Measurements from ENCODE around the gene KCND2. TPM values are rescaled to one million over a fixed set of nuclear protein-coding genes. Genes with fewer than 3 reads are reported as not detected.
A peak's percentile ranks its signal among the peaks of the same experiment; 100 is the strongest.

Gene KCND2
- total and polyA plus RNA-seq, 2 donors from 2014 or later, result 0.19 TPM; not detected in 1

DNA sequence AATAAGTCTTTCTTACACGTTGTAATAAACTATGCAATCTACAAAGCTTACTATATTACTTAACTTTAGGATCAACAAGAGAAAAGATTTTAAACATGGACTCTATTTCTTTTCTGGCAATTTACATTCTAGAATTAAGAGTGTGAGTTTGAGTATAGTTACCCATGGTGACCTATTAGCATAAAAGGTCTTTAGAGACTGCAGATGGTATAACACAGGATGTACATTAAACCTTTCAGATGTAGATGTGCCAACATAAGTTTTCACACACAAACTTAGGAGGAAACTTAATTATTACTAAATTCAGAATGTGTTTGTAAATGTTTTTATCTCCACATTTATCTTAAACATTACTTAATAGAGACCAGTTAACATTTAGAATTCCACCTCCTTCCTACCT, 54.1 kb downstream of the KCND2 start:
- no peak for DNase-seq
- H3K4me3 ChIP-seq (ENCODE audit: low read length in 3 of 3), result no peak overlapping the region
- H3K9me3 ChIP-seq (ENCODE audit: control insufficient read depth in 2 of 3, insufficient read depth in 1 of 3, low read length in 3 of 3), result no peaks in the 10 kb centered on the region
- no peak for FAIRE-seq
- TF ChIP-seq, protein P1, sequence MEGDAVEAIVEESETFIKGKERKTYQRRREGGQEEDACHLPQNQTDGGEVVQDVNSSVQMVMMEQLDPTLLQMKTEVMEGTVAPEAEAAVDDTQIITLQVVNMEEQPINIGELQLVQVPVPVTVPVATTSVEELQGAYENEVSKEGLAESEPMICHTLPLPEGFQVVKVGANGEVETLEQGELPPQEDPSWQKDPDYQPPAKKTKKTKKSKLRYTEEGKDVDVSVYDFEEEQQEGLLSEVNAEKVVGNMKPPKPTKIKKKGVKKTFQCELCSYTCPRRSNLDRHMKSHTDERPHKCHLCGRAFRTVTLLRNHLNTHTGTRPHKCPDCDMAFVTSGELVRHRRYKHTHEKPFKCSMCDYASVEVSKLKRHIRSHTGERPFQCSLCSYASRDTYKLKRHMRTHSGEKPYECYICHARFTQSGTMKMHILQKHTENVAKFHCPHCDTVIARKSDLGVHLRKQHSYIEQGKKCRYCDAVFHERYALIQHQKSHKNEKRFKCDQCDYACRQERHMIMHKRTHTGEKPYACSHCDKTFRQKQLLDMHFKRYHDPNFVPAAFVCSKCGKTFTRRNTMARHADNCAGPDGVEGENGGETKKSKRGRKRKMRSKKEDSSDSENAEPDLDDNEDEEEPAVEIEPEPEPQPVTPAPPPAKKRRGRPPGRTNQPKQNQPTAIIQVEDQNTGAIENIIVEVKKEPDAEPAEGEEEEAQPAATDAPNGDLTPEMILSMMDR (IDR thresholded peaks at IDR 0.05; ENCODE audit: borderline replicate concordance, extremely low read depth, insufficient read depth), result no peak
- H3K9ac ChIP-seq (ENCODE audit: low read length in 3 of 3), result no peak overlapping the region
- intact Hi-C loops (cut with DNase I), result no loop called here
- H3K27me3 ChIP-seq (ENCODE audit: control insufficient read depth, insufficient read depth, low read length), result no peaks in the 10 kb centered on the region
- no peak overlapping the region for H3K27ac ChIP-seq (ENCODE audit: low read depth in 2 of 2, low read length in 2 of 2)
- H3K4me1 ChIP-seq (ENCODE audit: control insufficient read depth in 2 of 3, insufficient read depth in 2 of 3, low read depth in 1 of 3, low read length in 3 of 3), result no peaks in the 10 kb centered on the region
- H3K36me3 ChIP-seq (ENCODE audit: control insufficient read depth in 2 of 3, insufficient read depth in 3 of 3, low read length in 3 of 3), result no peaks in the 10 kb centered on the region

DNA sequence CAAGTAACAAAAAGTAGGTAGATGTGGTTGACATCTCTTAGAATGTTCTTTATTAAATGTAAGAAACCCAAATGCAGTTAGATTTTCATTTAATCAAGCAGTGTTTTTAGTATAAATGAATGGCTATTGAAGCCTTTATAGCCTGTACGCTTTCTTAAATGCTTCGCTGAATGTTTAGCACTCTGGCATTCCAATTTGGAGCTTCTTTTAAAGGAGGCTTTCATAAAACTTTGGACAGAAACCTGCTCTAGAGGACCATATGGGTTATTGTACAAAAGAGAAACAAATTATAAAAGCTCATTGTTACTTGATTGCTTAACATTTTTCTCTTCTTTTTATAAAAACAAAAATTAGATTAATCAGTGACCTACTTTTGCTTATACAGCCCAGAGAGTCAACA, 59.5 kb downstream of the KCND2 start:
- TF ChIP-seq, protein P1 (IDR thresholded peaks at IDR 0.05; ENCODE audit: borderline replicate concordance, extremely low read depth, insufficient read depth), result no peak
- Histone ChIP-seq H3K36me3 (ENCODE audit: control insufficient read depth in 2 of 3, insufficient read depth in 3 of 3, low read length in 3 of 3) (no peaks in the 10 kb centered on the region), H3K27ac (ENCODE audit: low read depth in 2 of 2, low read length in 2 of 2) (no peak overlapping the region), H3K4me3 (ENCODE audit: low read length in 3 of 3) (no peak overlapping the region), H3K27me3 (ENCODE audit: control insufficient read depth, insufficient read depth, low read length) (no peaks in the 10 kb centered on the region), H3K9ac (ENCODE audit: low read length in 3 of 3) (no peak overlapping the region), H3K9me3 (ENCODE audit: control insufficient read depth in 2 of 3, insufficient read depth in 1 of 3, low read length in 3 of 3) (no peaks in the 10 kb centered on the region), H3K4me1 (ENCODE audit: control insufficient read depth in 2 of 3, insufficient read depth in 2 of 3, low read depth in 1 of 3, low read length in 3 of 3) (no peaks in the 10 kb centered on the region)
- intact Hi-C loops (cut with DNase I), result no loop called here
- DNase-seq, result no peak
- FAIRE-seq, result no peak

DNA sequence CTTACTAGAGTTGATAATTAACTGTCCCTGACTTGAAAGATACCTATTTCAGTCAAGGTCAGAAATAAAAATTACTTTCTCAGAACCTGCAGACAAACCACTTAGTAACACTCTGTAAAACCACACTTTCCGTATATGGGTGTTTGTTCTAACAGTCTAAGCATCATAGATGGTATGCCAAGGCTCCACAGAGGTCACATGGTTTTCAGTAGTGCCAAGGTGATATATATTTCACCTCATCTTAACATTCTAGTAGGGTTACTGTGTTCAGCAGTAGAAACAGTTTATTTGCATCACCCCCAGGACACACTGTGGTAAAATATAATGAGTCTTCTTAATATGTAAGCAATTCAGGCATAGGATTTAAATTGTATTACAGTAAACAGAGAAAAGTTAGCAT, 61.5 kb downstream of the KCND2 start:
- Histone ChIP-seq H3K27me3 (ENCODE audit: control insufficient read depth, insufficient read depth, low read length) (no peaks in the 10 kb centered on the region), H3K36me3 (ENCODE audit: control insufficient read depth in 2 of 3, insufficient read depth in 3 of 3, low read length in 3 of 3) (no peaks in the 10 kb centered on the region), H3K9ac (ENCODE audit: low read length in 3 of 3) (no peak overlapping the region), H3K4me3 (ENCODE audit: low read length in 3 of 3) (no peak overlapping the region), H3K9me3 (ENCODE audit: control insufficient read depth in 2 of 3, insufficient read depth in 1 of 3, low read length in 3 of 3) (no peaks in the 10 kb centered on the region), H3K4me1 (ENCODE audit: control insufficient read depth in 2 of 3, insufficient read depth in 2 of 3, low read depth in 1 of 3, low read length in 3 of 3) (no peaks in the 10 kb centered on the region), H3K27ac (ENCODE audit: low read depth in 2 of 2, low read length in 2 of 2) (no peak overlapping the region)
- DNase-seq (no peak), FAIRE-seq (no peak)
- TF ChIP-seq, protein P1 (IDR thresholded peaks at IDR 0.05; ENCODE audit: borderline replicate concordance, extremely low read depth, insufficient read depth), result no peak
- intact Hi-C loops (cut with DNase I), result no loop called here

DNA sequence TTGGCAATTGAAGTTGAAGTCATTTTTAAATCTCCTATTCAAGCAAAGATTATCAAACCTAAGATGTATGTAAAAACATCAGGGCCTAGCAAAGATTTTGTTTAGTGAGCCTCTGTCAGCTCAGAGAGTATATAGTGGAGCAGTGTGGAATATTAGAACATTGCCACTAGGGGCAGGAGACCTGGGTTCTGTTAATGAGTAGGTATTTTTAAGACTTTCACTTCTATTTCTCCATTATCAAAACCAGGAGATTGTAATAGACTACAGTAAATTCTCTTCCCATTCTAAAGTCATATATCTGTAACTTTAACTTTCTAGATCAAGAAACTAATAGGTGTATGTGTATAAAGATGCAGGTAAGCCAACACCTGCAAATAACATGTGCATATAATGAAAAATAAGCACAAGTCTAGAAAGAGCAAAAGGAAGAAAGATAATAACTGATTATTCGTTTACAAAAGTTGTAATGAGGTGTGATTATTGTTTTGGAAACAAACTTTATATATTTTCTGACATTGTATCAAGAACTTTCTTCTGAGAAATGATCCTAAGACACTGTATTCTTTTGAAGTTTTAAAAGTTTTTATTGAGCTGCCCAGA, 64.4 kb downstream of the KCND2 start:
- Histone ChIP-seq H3K4me3 (ENCODE audit: low read length in 3 of 3) (no peak overlapping the region), H3K27me3 (ENCODE audit: control insufficient read depth, insufficient read depth, low read length) (no peaks in the 10 kb centered on the region), H3K4me1 (ENCODE audit: control insufficient read depth in 2 of 3, insufficient read depth in 2 of 3, low read depth in 1 of 3, low read length in 3 of 3) (no peaks in the 10 kb centered on the region), H3K27ac (ENCODE audit: low read depth in 2 of 2, low read length in 2 of 2) (no peak overlapping the region), H3K9ac (ENCODE audit: low read length in 3 of 3) (no peak overlapping the region), H3K36me3 (ENCODE audit: control insufficient read depth in 2 of 3, insufficient read depth in 3 of 3, low read length in 3 of 3) (no peaks in the 10 kb centered on the region), H3K9me3 (ENCODE audit: control insufficient read depth in 2 of 3, insufficient read depth in 1 of 3, low read length in 3 of 3) (no peaks in the 10 kb centered on the region)
- TF ChIP-seq, protein P1 (IDR thresholded peaks at IDR 0.05; ENCODE audit: borderline replicate concordance, extremely low read depth, insufficient read depth), result peak; percentile 16
- DNase-seq (peak in 2 of 5 donors; percentile 3 to 8), FAIRE-seq (no peak)
- intact Hi-C loops (cut with DNase I), result no loop called here
